ENCODE measurements around the gene KRT3.

- TF ChIP-seq TCF7L2 (IDR thresholded peaks at IDR 0.05; ENCODE audit: low read depth, low read length) (no peak), CTCF (IDR thresholded peaks at IDR 0.05) (no peak), REST (IDR thresholded peaks at IDR 0.05; ENCODE audit: insufficient read depth in 1 of 2, low read depth in 2 of 2, low read length in 1 of 2) (no peak)
Measured at GRCh38 chr12:52748578-52748977, 47.3 kb downstream of the KRT3 start.

Measured in Panc1 (cell line).